ENCODE measurements around the gene ACAA2. TPM values are rescaled to one million over a fixed set of nuclear protein-coding genes. Genes with fewer than 3 reads are reported as not detected.

Gene ACAA2
- total RNA-seq, 1 donor = 11.5 TPM

DNA sequence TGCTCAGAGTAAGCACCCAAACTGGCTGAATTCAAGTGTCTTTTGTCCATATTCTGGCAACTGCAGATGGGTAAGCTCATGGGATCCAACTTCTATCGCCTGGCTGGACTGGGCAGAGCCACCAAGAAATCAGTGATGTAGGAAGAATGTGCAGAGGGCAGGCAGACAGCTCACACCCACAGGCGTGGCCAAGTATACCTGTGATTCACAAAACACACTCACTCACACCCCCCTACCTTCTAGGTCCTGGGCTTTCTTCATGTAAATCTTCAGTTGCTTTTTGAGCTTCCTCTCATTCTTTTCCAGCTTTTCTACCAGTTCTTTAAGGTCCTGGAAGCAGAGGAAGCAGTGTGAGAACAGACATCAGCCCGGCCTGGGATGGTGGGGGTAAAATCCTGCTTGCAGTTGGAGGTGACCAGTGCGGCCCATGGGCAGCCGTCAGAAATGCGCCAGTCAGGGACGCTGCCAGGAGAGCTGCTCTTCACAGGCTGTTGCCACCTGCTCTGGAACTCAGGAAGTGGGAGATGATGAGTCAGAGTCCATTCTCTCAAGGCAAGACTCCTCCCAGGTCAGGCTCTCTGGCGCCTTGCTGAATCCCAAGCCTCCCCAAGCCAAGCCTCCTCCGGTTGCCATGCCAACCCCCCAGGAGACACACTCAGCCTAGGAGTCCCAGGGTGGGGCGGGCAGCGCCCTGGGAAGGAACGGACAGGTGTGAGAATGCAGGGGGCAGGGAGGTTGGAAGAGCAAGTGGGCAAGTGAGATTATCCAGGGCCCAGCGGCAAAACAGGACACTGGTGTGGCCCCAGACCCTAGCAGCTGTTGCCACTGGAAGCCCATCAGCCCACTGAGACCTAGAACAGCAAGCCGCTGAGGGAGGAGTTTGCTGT is 36.2 kb upstream of the ACAA2 start:
- H3K9me3 ChIP-seq (ENCODE audit: low read depth, low read length) = no peaks in the 10 kb centered on the region
- no peak overlapping the region for H3K4me3 ChIP-seq (ENCODE audit: low read length)
- no peaks in the 10 kb centered on the region for H3K27me3 ChIP-seq (ENCODE audit: insufficient read depth, low read length)
- no peaks in the 10 kb centered on the region for H3K4me1 ChIP-seq (ENCODE audit: insufficient read depth, low read length)

DNA sequence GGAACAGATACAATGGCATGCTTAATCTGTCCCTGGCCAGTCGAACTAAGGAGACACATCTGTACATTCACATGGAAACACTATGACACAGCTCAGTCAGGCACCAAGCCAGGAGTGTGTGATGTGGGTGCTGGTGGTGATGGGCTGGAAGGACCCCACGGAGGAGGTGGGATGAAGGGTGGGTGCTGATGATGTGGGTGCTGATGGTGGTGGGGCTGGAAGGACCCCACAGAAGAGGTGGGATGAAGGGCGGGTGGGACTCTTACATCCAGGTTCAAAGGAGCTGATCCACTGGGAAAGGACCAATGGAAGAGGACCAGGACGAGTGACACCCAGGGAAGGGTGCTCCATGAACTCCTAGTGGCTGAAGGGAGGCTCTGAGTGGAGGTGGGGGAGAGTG is 34.8 kb upstream of the ACAA2 start:
- no peak overlapping the region for H3K4me3 ChIP-seq (ENCODE audit: low read length)
- H3K9me3 ChIP-seq (ENCODE audit: low read depth, low read length) = no peaks in the 10 kb centered on the region
- H3K4me1 ChIP-seq (ENCODE audit: insufficient read depth, low read length) = no peaks in the 10 kb centered on the region
- no peaks in the 10 kb centered on the region for H3K27me3 ChIP-seq (ENCODE audit: insufficient read depth, low read length)

DNA sequence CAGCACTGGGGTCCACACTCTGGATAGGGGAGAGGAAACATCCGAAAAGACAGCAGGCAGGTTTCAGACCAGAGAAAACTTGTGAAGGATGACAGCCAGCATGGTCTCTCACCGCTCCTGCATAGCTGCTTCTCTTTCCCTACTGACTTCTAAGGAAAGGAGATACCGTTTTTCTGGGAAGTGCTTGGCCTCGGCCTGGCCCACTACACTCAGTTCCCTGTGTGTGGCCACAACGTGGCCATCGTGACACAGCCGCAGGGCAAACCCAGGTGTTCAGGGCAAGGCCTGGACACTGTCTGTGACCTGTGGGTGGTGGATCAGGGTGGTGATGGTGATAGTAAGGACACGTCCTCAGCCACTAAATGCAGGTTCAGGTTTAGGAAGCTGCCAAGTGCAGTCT is 34.2 kb upstream of the ACAA2 start:
- Histone ChIP-seq H3K4me1 (ENCODE audit: insufficient read depth, low read length) (no peaks in the 10 kb centered on the region), H3K27me3 (ENCODE audit: insufficient read depth, low read length) (no peaks in the 10 kb centered on the region), H3K9me3 (ENCODE audit: low read depth, low read length) (no peaks in the 10 kb centered on the region), H3K4me3 (ENCODE audit: low read length) (no peak overlapping the region)

DNA sequence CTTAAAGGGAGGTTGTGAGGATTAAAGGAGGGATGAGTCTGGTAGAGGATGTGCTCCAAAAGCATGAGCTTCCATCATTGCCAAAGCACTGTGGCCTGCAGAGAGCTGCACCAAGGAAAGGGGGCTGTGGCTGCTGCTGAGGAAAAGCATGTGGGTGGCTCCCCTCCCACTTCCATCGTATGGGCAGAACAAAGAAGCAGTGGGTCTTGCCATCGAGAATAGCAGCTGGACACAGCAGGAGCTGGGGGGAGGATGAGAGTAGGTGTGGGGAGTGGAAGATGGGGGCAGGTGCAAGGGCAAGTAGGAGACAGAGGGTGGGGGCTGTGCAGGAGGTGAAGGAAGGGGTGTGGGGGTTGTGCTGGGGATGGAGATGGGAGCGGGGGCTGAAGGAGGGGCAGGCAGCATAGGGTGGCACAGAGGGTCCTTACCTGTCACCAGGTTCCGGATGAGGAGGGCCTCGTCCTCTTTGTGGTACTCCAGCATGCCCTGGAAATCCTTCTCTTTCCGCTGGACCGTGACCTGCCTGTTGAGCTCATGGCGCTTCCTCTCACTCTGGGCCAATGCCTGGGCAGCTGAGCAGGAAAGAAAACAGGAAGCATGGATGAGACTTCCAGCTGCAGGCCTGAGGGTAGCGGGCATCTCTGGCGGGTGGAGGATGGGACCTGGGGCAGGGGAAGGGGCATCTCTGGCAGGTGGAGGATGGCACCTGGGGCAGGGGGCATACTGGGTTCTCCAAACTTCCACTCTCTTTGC is 33.6 kb upstream of the ACAA2 start:
- no peaks in the 10 kb centered on the region for H3K9me3 ChIP-seq (ENCODE audit: low read depth, low read length)
- H3K27me3 ChIP-seq (ENCODE audit: insufficient read depth, low read length) = no peaks in the 10 kb centered on the region
- H3K4me3 ChIP-seq (ENCODE audit: low read length) = no peak overlapping the region
- no peaks in the 10 kb centered on the region for H3K4me1 ChIP-seq (ENCODE audit: insufficient read depth, low read length)

DNA sequence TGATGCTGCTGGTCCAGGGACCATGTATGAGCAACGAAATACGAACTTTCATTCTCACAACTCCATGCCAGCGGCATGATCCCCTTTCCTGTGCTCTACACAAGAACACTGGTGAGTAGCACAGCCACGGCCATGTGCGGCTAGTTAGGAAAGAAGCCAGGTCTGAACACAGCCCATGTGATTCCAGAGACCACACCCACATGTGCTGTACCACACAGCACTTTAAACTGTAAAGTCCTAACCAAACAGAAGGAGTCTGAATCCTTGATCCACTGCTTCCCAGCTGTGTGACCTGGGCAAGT is 33.0 kb upstream of the ACAA2 start:
- Histone ChIP-seq H3K4me1 (ENCODE audit: insufficient read depth, low read length) (no peaks in the 10 kb centered on the region), H3K4me3 (ENCODE audit: low read length) (no peak overlapping the region), H3K9me3 (ENCODE audit: low read depth, low read length) (no peaks in the 10 kb centered on the region), H3K27me3 (ENCODE audit: insufficient read depth, low read length) (no peaks in the 10 kb centered on the region)

DNA sequence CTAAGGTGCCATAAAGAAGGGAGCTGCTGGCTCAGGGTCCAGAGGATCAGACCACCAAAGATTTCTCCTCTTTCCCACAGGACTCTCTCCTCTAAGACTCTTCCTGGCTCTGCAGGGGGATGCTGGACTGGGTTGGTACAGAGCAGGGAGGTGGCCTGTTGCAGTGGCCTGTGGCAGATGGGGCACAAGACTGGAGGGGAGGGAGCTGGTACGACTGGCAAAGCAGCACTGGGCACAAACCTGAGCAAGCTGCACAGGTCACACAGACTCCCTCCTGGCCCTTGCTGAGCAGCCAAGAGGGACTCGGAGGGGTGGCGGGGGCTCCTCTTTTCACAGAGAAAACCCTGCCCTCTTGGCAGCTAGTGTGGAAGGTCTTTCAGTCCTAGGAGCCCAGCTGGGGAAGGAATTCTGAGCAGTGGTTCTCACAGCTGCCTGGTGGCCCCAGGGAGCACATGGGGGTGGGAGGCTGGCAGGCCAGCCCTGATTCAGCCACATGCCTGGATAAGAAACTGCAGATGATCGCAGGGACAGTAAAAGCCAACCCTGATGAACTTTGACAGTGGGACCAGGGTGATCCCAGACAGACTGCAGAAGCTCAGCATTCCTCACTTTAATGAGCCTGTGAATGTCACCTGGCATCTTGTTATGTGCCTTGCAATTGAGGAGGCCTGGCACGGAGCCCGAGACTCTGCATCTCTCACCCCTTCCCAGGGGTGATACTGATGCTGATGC is 32.5 kb upstream of the ACAA2 start:
- Histone ChIP-seq H3K9me3 (ENCODE audit: low read depth, low read length) (no peaks in the 10 kb centered on the region), H3K4me1 (ENCODE audit: insufficient read depth, low read length) (no peaks in the 10 kb centered on the region), H3K4me3 (ENCODE audit: low read length) (no peak overlapping the region), H3K27me3 (ENCODE audit: insufficient read depth, low read length) (no peaks in the 10 kb centered on the region)

DNA sequence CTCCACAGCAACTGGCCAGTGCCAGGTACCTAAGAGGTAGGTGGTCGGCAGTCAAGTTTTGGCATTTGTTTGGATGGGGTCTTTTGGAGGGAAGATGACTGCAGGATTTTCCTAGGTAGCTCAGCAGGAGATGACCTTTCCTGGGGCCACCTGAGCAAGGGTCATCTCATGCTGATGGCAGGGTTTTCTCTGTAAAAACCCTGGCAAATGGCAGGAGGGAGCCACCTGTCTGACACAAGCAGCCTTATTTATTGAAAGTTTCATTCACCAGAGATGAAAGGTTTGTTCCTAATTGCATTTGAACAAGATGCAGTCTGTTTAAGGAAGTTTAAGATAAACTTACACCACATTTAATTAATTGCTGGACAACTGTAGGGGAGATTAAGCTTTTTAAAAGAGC is 31.6 kb upstream of the ACAA2 start:
- no peaks in the 10 kb centered on the region for H3K4me1 ChIP-seq (ENCODE audit: insufficient read depth, low read length)
- H3K27me3 ChIP-seq (ENCODE audit: insufficient read depth, low read length) = no peaks in the 10 kb centered on the region
- no peaks in the 10 kb centered on the region for H3K9me3 ChIP-seq (ENCODE audit: low read depth, low read length)
- H3K4me3 ChIP-seq (ENCODE audit: low read length) = no peak overlapping the region

DNA sequence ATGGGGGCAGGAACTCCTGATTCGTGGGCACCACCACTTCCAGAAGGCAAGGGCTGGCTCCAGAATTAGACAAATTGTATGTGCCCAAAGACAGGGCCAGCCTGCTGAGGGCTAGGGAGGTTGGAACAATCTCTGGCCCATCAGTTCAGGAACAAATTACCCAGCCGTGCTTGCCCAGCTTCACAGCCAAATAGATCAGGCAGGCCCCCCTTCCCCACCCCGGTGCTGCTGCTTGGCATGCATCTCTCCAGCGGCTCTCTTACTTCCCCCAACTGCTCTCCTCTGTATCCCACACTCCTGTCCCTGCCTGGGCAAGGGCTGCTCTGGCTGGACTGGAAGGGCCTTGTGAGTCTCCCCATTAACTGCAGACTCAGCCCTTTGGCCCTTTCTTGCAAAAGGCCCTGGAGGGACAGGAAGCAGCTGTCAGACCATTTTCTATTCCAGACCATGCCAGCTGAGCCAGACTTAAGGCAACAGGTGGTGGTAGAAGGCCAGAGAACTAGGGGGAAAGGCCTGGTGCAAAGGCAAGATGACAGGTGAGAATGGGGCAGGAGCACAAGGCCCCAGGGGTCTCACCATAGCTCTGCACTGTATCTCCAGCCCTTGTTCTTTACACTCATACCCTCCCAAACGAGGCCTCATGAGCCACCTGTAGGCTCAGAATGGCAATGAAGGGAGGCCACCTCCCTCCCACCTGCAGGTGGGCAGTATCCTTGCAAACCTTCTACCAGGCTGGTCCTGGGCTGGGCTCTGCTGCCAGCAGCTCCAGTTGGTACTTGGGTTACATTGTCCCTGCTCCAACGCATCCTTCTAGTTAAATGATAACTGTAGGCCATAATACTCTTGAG is 30.7 kb upstream of the ACAA2 start:
- H3K9me3 ChIP-seq (ENCODE audit: low read depth, low read length) = no peaks in the 10 kb centered on the region
- H3K4me1 ChIP-seq (ENCODE audit: insufficient read depth, low read length) = no peaks in the 10 kb centered on the region
- no peak overlapping the region for H3K4me3 ChIP-seq (ENCODE audit: low read length)
- H3K27me3 ChIP-seq (ENCODE audit: insufficient read depth, low read length) = no peaks in the 10 kb centered on the region

DNA sequence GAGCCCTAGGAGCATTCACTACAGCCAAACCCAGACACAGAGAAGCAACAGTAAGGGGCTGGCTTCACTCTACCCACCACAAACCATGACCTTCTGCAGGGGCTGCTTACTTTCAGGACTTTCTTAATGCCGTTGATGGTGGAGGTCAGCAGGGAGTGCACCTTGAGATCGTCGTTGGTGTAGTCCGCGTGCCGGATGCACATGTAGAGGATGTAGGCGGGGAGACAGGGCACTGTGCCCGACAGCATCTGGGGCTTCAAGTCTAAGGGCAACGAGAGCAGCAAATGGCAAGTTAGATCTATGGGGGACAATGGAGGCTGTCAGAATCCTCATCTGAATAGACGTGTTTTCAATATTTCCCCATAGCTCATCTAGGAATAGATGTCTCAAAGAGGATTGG is 29.8 kb upstream of the ACAA2 start:
- Histone ChIP-seq H3K4me3 (ENCODE audit: low read length) (no peak overlapping the region), H3K4me1 (ENCODE audit: insufficient read depth, low read length) (no peaks in the 10 kb centered on the region), H3K9me3 (ENCODE audit: low read depth, low read length) (no peaks in the 10 kb centered on the region), H3K27me3 (ENCODE audit: insufficient read depth, low read length) (no peaks in the 10 kb centered on the region)

DNA sequence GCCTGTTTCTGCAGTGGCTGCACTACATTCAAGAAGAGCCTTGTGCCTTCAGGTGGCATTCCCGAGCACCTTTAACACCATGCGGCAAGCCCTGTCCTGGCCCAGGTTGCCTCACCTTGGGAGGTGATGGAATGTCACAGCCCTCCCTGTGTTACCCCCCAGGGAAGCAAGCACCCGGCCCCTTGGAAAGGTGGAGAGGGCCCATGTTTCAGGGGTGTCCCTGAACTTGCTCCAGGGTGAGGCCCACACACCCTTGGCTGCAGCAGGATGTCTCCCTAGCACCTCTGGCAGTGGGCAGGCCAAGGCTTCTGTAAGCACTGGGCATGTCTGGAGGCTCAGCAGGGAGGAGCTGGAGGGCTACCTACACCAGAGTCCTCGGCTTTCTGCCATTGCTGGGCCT is 29.3 kb upstream of the ACAA2 start:
- no peaks in the 10 kb centered on the region for H3K9me3 ChIP-seq (ENCODE audit: low read depth, low read length)
- H3K4me1 ChIP-seq (ENCODE audit: insufficient read depth, low read length) = no peaks in the 10 kb centered on the region
- no peaks in the 10 kb centered on the region for H3K27me3 ChIP-seq (ENCODE audit: insufficient read depth, low read length)
- H3K4me3 ChIP-seq (ENCODE audit: low read length) = no peak overlapping the region

DNA sequence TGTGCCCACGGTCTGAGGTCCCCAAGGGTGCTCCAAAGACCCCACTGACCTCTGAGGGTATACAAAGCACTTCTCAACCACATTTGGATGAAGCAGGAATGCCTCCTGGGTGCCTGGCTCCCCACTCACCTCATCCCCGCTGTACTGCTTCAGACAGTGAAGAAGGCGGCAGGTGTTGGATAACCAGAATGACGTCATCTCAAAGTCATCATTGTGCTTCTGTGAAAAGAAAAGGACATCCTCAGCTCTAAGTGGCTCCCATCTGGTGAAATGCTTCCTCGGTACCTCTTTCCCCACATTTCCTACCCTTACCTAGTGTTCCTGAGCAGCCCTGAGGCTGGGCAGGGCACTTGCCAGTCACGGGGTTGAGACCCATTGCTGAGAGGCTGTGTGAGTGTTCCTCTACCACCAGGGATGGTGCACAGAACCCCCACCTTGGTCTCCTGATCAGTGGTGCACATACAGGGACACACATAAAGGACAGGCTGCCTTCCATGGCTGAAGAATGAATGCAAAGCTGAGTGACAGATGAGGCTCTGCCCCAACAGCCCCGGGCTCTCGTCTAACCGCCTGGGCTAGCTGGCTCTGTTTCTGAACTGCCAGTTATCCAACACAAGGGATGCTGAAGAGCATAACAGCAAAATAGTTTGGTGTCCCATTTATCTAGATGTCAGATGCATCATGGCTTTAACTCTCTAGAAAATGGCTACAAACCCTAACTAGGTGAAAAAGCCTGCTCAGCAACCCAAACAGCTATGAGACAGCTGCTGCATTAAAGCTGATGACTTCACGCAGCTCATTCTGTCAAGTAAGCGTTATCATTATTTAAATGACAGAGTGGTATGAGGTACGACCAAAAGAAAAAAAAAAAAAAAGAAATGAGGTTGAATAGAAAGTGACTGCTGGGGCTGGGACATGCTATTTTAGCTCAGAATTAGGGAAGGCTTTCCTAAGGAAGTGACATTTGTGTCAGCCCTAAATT is 28.2 kb upstream of the ACAA2 start:
- no peak overlapping the region for H3K4me3 ChIP-seq (ENCODE audit: low read length)
- H3K27me3 ChIP-seq (ENCODE audit: insufficient read depth, low read length) = no peaks in the 10 kb centered on the region
- no peaks in the 10 kb centered on the region for H3K4me1 ChIP-seq (ENCODE audit: insufficient read depth, low read length)
- no peaks in the 10 kb centered on the region for H3K9me3 ChIP-seq (ENCODE audit: low read depth, low read length)

DNA sequence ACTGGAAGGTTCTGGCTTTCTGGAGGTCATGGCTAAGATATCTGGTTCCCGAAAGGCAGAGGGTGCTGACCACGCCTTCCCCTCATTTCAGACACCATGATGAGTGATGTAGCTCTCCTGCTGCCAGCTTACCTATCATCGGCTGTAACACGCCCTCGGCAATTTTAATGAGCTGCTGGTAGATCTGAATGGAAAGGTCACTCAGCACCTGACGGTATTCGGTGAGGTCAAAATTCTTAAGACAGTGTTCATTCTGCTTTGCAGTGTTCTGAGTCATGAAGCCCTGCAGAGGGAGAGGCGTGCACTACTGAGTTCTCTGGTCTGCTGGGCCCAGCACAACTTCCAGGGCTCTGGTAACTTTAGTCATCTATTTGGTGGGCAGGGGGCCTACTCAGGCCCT is 25.7 kb upstream of the ACAA2 start:
- Histone ChIP-seq H3K4me1 (ENCODE audit: insufficient read depth, low read length) (no peaks in the 10 kb centered on the region), H3K4me3 (ENCODE audit: low read length) (no peak overlapping the region), H3K27me3 (ENCODE audit: insufficient read depth, low read length) (no peaks in the 10 kb centered on the region), H3K9me3 (ENCODE audit: low read depth, low read length) (no peaks in the 10 kb centered on the region)

DNA sequence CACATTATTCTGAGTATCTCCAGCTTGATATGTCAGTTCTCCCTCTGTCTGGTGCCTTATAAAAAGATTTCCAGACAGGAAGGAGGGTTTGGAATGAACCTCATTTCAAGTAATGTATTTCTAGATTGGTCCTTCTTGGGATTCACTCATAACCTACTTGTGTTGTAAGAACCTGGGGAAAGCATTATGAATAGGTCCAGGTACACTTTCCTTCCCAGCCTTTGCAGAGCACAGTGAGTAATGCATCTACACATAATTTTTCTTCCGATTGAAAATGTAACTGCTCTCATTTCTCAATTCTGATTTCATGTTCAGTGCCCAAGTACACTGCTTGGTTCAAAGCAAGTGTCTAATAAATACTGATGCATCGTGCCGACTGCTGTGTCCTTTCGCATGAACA is 25.0 kb upstream of the ACAA2 start:
- Histone ChIP-seq H3K4me3 (ENCODE audit: low read length) (no peak overlapping the region), H3K27me3 (ENCODE audit: insufficient read depth, low read length) (no peaks in the 10 kb centered on the region), H3K9me3 (ENCODE audit: low read depth, low read length) (no peaks in the 10 kb centered on the region), H3K4me1 (ENCODE audit: insufficient read depth, low read length) (no peaks in the 10 kb centered on the region)

DNA sequence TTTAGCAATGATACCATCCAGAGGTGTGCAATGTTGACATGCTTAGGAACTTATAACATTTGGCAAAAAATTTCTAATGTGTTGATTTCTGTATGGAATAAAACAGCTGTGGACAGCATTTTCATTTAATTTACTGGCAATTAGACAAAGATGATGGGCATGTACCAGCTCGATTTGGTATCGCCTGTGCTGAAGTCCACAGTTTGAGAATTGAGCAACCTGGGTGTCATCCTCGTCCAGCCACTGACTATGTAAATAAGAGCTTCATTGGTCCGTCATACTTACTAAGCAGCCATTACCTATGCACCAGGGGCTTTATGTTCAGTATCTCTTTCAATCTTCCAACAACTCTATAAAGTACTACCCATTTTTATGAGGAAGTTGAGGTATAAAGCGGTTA is 24.6 kb upstream of the ACAA2 start:
- no peaks in the 10 kb centered on the region for H3K27me3 ChIP-seq (ENCODE audit: insufficient read depth, low read length)
- H3K4me1 ChIP-seq (ENCODE audit: insufficient read depth, low read length) = no peaks in the 10 kb centered on the region
- no peaks in the 10 kb centered on the region for H3K9me3 ChIP-seq (ENCODE audit: low read depth, low read length)
- no peak overlapping the region for H3K4me3 ChIP-seq (ENCODE audit: low read length)

Measured in mononuclear cell (primary cell).